Heart left ventricle (tissue), 13 donors: ENCODE results near the gene CDC14B.
A peak's percentile ranks its signal among the peaks of the same experiment; 100 is the strongest.

Experiments
- CTCF ChIP-seq, 12 donors: fragments of 200-600 bp; sonication (generic) in 4 of 12; IDR thresholded peaks; one replicate each; pipeline versions ENCODE4 v1.5.0 to v1.8.0; 2018 to 2022; ENCODE audit warnings: antibody characterized with exemption in 12 of 12, mild to moderate bottlenecking in 5 of 12
- POLR2A ChIP-seq, 2 donors: fragments of 450-650 bp; IDR thresholded peaks; one replicate each; pipeline ENCODE4 v1.6.1; 2017; ENCODE audit warnings: antibody characterized with exemption in 2 of 2, mild to moderate bottlenecking in 2 of 2, moderate library complexity in 2 of 2
- donor health status: ischemic (EF 13 %, LVEDD 7.1; RV severe dilation, severe dysfunction).
- donor health status: DM: no; HTN: yes; CAD: no.
- donor health status: DM: no; HTN: no; CAD: no.
- donor health status: ischemic (EF 25% LVEDD 6.9; RV normal size, moderate dysfunction).
- donor health status: ischemic (EF 25% LVEDD 5.7; RV mildly dilated, moderate dysfunction).
- donor health status: ischemic (EF 35%, LVEDD 5.7; RV mildly dilated, moderate dysfunction).
- donor health status: nonischemic (EF 11% LVEDD 7.7; RV severe dilation, severe dysfunction).
- donor health status: DM: yes; HTN: yes; CAD: no.
- donor health status: PGD.
- donor health status: ischemic (EF 29% LVEDD 5.4; RV normal size, mild dysfunction).
- donor health status: nonischemic (EF 23%, LVEDD 6.1; RV moderate dilation, normal function).

DNA sequence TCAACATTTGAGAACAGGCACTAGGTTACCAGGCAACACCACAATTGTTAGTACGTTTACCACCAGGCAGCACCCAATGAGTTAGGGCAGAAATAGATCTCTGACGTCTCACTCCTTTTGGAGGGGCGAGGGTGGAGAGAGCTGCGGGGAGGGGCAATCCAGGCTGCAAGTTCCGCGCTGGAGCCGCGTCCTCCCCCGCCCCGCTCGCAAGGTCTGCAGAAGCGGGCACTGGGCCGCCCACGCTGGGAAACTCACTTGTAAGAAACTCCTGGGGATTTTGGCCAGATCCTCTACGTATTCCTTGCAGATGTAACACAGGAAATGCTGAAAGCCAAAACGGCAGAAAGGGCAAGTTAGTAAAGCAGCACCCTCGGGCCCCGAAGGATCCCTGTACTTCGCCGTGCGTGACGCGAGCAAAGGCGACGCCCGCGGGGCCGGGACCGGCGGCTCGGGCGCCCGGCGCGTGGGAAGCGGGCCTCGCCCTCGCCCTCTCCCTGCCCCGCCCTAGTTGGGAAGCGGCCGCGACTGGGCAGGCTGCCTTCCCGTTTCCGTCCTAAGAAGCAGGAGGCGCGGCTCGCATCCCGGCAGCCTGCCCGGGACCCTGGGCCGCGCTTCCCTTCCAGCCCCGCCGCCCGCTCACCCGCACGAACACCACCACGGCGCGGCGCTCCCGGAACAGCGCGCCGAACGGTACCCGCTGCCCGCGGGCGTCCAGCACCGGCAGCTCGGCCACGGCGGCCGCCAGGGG, 35.0 kb upstream of the CDC14B start:
- TF ChIP-seq CTCF (IDR thresholded peaks at IDR 0.05) (peak in 4 of 12 donors; percentile 0 to 39 (median 18)), POLR2A (IDR thresholded peaks at IDR 0.05) (peak in 1 of 2 donors; percentile 47)
